ENCODE measurements around the gene GAB3. TPM values are rescaled to one million over a fixed set of nuclear protein-coding genes. Genes with fewer than 3 reads are reported as not detected.

Gene GAB3
- total and polyA plus RNA-seq, 9 of the 15 experiments (the other 6 are each of a cell fraction or from before 2014, with no cell fraction given): 16.1 to 31.4 (median 20.2) TPM

DNA sequence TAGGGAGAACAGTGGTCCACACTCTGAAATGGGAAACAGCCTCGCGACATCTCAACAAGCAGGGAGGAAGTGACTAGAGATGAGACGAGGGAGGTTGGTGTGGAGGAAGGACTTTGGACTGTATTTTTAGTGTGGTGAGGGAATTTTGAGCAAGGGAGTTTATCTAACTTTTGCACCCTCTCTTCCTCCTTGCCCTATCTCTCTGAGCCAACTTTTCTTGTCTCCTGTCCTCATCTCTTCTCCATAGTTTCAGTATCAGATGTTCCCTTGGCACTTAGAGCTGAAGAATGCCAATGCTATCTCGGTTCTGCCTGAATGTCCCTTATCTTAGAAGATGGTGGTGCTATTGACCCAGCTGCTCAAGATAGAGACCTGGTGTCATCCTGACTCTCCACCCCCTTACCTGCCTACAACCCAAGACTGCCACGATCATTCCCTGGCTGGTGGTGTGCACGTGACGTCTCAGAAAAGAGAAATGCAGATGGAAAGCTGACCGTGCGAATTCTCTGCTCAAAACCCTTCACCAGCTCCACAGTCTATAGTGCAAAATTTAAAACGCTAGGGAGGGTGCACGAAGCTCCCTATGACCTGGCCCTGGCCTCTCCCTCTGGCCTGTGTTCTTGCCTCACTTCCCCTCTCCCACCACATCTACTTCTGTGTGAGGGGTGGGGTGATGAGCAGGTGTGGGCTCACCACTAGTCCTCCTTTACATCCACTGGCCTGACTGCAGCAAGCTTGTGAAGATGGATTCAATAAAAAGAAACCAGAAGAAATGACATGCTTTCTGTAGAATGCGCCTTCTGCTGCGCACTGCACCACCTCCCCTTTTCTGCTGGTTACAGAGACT, 33.5 kb upstream of the GAB3 start (continued):
- TF ChIP-seq ZNF507 (tag; conservative IDR thresholded peaks at IDR 0.05) (no peak), SREBF2 (CRISPR knock-in tag; IDR thresholded peaks at IDR 0.05) (no peak), CBFA2T2 (conservative IDR thresholded peaks at IDR 0.05) (peak; percentile 72), ELF2 (CRISPR knock-in tag; IDR thresholded peaks at IDR 0.05) (peak; percentile 48; the same call in 1 of the 2 replicates), ZNF764 (CRISPR knock-in tag; IDR thresholded peaks at IDR 0.05; ENCODE audit: low read depth) (no peak), POLR3A (IDR thresholded peaks at IDR 0.05; ENCODE audit: borderline replicate concordance, extremely low read depth, insufficient read depth, insufficient read length) (no peak), PYGO2 (tag; IDR thresholded peaks at IDR 0.05) (no peak), MEF2A (IDR thresholded peaks at IDR 0.05; ENCODE audit: control insufficient read depth, low read depth, low read length) (no peak), MBD2 (IDR thresholded peaks at IDR 0.05; ENCODE audit: borderline replicate concordance, low read depth) (no peak), GATAD2A (IDR thresholded peaks at IDR 0.05) (no peak), TAL1 (IDR thresholded peaks at IDR 0.05) (peak; percentile 55), RBM39 (optimal IDR thresholded peaks at IDR 0.05; ENCODE audit: low read depth, low read length) (no peak), NFXL1 (CRISPR knock-in tag; IDR thresholded peaks at IDR 0.05) (no peak), ZNF609 (CRISPR knock-in tag; IDR thresholded peaks at IDR 0.05; ENCODE audit: borderline replicate concordance) (no peak), TCF7 (IDR thresholded peaks at IDR 0.05; ENCODE audit: borderline replicate concordance) (no peak), HLTF (IDR thresholded peaks at IDR 0.05) (no peak), MITF (IDR thresholded peaks at IDR 0.05) (no peak), ELF4 (CRISPR knock-in tag; IDR thresholded peaks at IDR 0.05) (no peak), ZC3H8 (IDR thresholded peaks at IDR 0.05) (no peak), HOXB6 (CRISPR knock-in tag; IDR thresholded peaks at IDR 0.05; ENCODE audit: borderline replicate concordance) (no peak), SAFB2 (IDR thresholded peaks at IDR 0.05; ENCODE audit: borderline replicate concordance, low read depth, low read length, severe bottlenecking) (no peak), MAFF (IDR thresholded peaks at IDR 0.05; ENCODE audit: low read length) (0 out of 2 replicates have a peak, but pooled peaks have one; percentile 26), ZNF133 (CRISPR knock-in tag; IDR thresholded peaks at IDR 0.05) (no peak), NCOA1 (IDR thresholded peaks at IDR 0.05; ENCODE audit: low read depth) (no peak), GTF2E2 (tag; IDR thresholded peaks at IDR 0.05) (no peak), OTX1 (CRISPR knock-in tag; IDR thresholded peaks at IDR 0.05) (no peak)

Data from K562 (cell line).